Thyroid gland (tissue), 4 donors: Measurements from ENCODE around the gene ABO.

Source experiments
- POLR2A ChIP-seq, 2 donors: fragments of 450-650 bp; IDR thresholded peaks; one replicate each; pipeline ENCODE4 v1.6.1; 2017; ENCODE audit warnings: antibody characterized with exemption in 2 of 2, mild to moderate bottlenecking in 2 of 2, moderate library complexity in 1 of 2
- TF ChIP-seq, protein P1 (sequence below), 6 experiments: fragments of 200-600 bp in 3 of 6; fragments of 450-650 bp in 3 of 6; sonication (generic) in 3 of 6; IDR thresholded peaks; one replicate each; pipeline ENCODE4 v1.5.1; 2016 to 2019; ENCODE audit warnings: antibody characterized with exemption in 6 of 6, mild to moderate bottlenecking in 2 of 6, inconsistent platforms in 1 of 6, moderate library complexity in 1 of 6

DNA sequence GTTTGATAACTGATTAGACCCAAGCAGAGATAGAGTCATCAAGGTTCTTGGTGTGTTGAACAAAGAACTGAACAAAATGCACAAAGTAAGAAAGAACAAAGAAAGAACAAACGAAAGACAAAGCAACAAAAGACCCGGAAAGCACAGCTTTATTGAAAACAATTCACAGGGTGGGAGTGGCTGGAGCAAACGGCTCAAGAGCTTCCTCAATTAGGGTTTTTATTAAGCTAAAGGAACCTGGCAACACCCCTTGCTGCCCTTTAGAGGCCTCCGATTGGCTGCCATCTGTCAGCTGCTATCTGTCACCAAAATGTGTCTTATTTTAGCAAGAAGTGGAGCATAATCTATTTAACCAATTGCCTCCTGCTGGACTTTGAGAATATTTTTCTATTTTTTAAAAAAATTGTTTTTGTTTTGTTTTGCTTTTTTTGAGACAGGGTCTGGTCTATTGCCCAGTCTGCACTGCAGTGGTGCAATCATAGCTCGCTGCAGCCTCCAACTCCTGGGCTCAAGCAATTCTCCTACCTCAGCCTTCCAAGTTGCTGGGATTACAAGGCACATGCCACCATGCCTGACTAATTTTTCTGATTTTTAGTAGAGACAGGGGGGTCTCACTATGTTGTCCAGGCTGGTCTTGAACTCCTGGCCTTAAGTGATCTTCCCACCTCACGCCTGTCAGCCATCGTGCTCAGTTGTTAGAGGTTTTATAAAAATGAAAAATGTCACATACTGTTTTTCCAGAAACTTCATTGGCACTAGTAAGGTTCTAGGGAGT lies 7.7 kb upstream of the ABO start:
- TF ChIP-seq, protein P1, sequence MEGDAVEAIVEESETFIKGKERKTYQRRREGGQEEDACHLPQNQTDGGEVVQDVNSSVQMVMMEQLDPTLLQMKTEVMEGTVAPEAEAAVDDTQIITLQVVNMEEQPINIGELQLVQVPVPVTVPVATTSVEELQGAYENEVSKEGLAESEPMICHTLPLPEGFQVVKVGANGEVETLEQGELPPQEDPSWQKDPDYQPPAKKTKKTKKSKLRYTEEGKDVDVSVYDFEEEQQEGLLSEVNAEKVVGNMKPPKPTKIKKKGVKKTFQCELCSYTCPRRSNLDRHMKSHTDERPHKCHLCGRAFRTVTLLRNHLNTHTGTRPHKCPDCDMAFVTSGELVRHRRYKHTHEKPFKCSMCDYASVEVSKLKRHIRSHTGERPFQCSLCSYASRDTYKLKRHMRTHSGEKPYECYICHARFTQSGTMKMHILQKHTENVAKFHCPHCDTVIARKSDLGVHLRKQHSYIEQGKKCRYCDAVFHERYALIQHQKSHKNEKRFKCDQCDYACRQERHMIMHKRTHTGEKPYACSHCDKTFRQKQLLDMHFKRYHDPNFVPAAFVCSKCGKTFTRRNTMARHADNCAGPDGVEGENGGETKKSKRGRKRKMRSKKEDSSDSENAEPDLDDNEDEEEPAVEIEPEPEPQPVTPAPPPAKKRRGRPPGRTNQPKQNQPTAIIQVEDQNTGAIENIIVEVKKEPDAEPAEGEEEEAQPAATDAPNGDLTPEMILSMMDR (IDR thresholded peaks at IDR 0.05): no peak
- no peak for TF ChIP-seq POLR2A (IDR thresholded peaks at IDR 0.05)
